ENCODE measurements around the gene SMAD3. TPM values are rescaled to one million over a fixed set of nuclear protein-coding genes. Genes with fewer than 3 reads are reported as not detected.
A peak's percentile ranks its signal among the peaks of the same experiment; 100 is the strongest.

SMAD3 gene
- total RNA-seq, 4 donors from 2014 or later, result 25.9 to 69.4 (median 35.2) TPM

DNA sequence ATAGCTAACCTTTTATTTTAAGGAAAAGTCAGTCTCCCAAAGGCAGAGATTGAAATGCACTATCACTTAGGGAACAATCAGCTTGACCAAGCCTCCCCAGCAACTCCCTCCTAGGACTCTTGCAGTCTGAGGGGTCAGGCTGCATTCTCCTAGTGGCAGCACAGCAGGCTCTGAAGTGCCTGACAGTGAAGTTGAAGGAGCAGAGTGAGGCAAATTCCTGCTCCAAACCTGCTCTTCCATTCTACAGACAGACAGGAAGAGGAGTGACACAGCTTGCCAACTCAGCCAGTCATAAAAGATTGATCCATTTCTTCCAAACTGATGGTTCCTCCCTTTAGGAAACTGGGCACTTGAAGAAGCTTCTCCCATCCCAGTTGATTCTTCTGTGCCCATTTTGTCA lies 43.9 kb upstream of the SMAD3 start:
- H3K4me3 ChIP-seq (ENCODE audit: low read depth, poor library complexity, severe bottlenecking), result no peak overlapping the region
- TF ChIP-seq, protein P1, sequence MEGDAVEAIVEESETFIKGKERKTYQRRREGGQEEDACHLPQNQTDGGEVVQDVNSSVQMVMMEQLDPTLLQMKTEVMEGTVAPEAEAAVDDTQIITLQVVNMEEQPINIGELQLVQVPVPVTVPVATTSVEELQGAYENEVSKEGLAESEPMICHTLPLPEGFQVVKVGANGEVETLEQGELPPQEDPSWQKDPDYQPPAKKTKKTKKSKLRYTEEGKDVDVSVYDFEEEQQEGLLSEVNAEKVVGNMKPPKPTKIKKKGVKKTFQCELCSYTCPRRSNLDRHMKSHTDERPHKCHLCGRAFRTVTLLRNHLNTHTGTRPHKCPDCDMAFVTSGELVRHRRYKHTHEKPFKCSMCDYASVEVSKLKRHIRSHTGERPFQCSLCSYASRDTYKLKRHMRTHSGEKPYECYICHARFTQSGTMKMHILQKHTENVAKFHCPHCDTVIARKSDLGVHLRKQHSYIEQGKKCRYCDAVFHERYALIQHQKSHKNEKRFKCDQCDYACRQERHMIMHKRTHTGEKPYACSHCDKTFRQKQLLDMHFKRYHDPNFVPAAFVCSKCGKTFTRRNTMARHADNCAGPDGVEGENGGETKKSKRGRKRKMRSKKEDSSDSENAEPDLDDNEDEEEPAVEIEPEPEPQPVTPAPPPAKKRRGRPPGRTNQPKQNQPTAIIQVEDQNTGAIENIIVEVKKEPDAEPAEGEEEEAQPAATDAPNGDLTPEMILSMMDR (IDR thresholded peaks at IDR 0.05), result no peak
- no peak for TF ChIP-seq POLR2A (IDR thresholded peaks at IDR 0.05)
- no peak for DNase-seq (ENCODE audit: low spot score in 2 of 2)
- intact Hi-C loops (cut with DNase I; ENCODE audit: low total_unique reads), result no loop called here

DNA sequence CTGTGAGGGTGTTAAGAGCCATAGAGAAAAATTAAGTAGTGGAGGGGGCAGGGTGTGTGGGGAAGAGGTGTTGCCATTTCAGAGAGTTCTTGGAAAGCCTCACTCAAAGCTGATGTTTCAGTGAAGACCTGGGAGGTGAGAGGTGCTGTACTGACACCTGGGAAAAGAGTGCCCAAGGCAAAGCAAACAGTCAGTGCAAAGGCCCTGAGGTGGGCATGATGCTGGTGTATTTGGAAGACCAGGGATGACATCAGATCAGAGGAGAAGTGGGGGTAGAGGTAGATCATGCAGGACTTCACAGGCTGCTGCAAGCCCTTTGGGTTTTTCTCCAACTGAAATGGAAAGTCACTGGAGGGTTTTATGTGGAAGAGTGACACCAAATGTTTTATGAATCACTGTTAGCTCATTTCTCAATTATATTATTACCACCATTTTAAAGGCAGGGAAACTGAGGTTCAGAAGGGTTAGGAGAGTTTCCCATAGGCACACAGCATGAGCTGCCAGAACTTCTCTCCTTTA lies 42.8 kb upstream of the SMAD3 start:
- intact Hi-C loops (cut with DNase I; ENCODE audit: low total_unique reads), result no loop called here
- no peak for DNase-seq (ENCODE audit: low spot score in 2 of 2)
- no peak for TF ChIP-seq POLR2A (IDR thresholded peaks at IDR 0.05)
- TF ChIP-seq, protein P1 (IDR thresholded peaks at IDR 0.05), result no peak
- H3K4me3 ChIP-seq (ENCODE audit: low read depth, poor library complexity, severe bottlenecking), result no peak overlapping the region

DNA sequence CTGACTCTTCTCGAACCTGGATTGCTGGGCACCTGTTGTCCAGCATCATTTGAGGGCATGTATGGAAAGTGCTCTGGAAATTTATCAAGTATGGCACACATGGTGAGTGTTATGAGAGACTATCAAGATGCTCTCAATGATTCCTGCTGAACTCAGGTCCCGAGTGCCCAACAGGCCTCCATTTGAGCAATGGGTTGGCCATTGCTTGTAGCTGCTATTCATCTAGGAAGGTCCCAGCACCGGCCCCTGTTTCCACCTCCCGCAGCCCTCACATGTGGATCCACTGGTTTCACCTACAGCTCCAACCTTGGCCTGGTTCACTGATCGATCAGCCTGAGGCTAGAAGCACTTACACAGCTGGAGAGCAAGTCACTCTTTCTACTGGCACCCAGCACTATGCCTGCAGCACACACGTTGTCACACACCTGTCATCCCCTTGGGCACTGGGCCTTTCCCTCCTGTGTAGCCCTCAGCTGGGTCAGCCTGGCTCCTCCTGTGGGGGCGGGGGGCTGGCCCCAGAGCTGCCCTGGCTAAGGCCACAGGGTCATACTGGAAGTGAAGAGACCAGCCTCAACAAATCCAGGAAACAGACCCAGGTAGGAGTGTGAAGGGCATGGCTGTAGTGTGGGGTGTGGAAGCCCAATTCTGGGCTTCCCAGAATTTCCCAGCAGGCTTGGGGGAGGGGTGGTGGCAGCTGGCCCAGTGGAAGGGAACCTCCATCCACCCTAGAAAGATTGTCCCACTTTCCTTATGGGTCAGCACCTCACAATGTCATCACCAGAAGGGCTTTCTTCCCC lies 41.7 kb upstream of the SMAD3 start:
- DNase-seq (ENCODE audit: low spot score in 2 of 2), result peak in 1 of 2 donors; percentile 80
- intact Hi-C loops (cut with DNase I; ENCODE audit: low total_unique reads), result no loop called here
- 60 to 72% methylated on average over 7 of the region's 7 CpGs for WGBS, 2 donors
- TF ChIP-seq, protein P1 (IDR thresholded peaks at IDR 0.05), result no peak
- TF ChIP-seq POLR2A (IDR thresholded peaks at IDR 0.05), result no peak
- no peak overlapping the region for H3K4me3 ChIP-seq (ENCODE audit: low read depth, poor library complexity, severe bottlenecking)

DNA sequence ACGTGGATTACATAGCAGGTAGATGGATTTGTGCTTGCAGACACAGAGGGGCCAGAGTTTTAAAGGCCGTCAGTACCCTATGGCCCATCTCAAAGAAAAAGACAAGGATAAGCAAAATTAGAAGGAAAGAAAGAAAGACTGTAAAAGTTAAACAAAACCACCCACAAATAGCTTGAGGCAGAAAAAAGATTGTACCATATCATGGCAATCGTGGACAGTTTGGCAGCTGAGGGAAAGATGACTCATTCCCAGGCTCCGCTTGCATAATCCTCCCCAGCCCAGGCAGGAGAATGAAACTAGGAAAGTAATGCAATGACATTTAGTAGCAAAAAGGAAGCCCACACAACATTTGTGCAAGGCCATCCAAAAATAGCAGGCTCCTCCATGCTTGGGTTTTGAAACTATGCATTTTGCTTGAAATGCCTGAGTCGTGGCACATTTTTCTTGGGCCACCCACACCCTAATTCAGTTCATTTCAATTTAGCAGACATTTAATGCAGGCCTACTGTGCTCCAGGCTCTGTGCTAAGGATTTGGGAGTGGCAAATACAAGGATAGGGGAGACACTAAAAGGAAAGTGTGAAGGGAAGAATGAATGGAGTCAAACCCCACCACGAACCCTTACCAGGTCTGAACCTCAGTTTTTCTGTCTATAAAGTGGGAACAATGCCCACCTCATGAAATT lies 40.9 kb upstream of the SMAD3 start:
- intact Hi-C loops (cut with DNase I; ENCODE audit: low total_unique reads), result no loop called here
- peak; percentile 90 to 96 for DNase-seq (ENCODE audit: low spot score in 2 of 2)
- 15 to 20% methylated on average over 6 of the region's 6 CpGs for WGBS, 2 donors
- no peak overlapping the region for H3K4me3 ChIP-seq (ENCODE audit: low read depth, poor library complexity, severe bottlenecking)
- TF ChIP-seq, protein P1 (IDR thresholded peaks at IDR 0.05), result no peak
- TF ChIP-seq POLR2A (IDR thresholded peaks at IDR 0.05), result no peak

DNA sequence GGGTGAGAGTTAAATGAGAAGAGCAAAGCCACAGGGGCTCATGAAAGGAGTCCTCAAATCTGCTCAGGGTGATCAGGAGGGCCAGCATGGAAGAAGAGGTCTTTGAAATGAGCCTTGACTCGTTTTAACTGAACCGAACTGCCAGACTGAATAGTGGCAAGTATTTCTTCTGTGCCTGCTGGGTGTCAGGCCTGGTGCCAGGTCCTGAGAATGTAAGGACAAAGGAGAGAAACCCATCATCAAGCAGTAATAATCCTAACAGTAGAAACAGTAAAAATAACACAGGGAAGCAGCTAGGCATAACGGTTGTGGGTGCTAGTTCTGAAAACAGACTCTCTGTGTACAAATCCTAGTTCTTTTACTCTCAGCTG lies 40.4 kb upstream of the SMAD3 start:
- intact Hi-C loops (cut with DNase I; ENCODE audit: low total_unique reads), result no loop called here
- 39 to 57% methylated on average over 3 of the region's 3 CpGs for WGBS, 2 donors
- DNase-seq (ENCODE audit: low spot score in 2 of 2), result peak in 1 of 2 donors; percentile 56
- no peak for TF ChIP-seq POLR2A (IDR thresholded peaks at IDR 0.05)
- TF ChIP-seq, protein P1 (IDR thresholded peaks at IDR 0.05), result no peak
- H3K4me3 ChIP-seq (ENCODE audit: low read depth, poor library complexity, severe bottlenecking), result no peak overlapping the region
